CD4-positive, alpha-beta T cell treated with Interleukin-1 beta for 1 hour (primary cell): ENCODE results near the gene UNC119B.
A peak's percentile ranks its signal among the peaks of the same experiment; 100 is the strongest.

ENCODE experiments used
- DNase-seq, 2 donors: peaks; one replicate each; pipeline ENCODE4 v3.0.0-alpha.2; 2020 to 2022

UNC119B gene

DNA sequence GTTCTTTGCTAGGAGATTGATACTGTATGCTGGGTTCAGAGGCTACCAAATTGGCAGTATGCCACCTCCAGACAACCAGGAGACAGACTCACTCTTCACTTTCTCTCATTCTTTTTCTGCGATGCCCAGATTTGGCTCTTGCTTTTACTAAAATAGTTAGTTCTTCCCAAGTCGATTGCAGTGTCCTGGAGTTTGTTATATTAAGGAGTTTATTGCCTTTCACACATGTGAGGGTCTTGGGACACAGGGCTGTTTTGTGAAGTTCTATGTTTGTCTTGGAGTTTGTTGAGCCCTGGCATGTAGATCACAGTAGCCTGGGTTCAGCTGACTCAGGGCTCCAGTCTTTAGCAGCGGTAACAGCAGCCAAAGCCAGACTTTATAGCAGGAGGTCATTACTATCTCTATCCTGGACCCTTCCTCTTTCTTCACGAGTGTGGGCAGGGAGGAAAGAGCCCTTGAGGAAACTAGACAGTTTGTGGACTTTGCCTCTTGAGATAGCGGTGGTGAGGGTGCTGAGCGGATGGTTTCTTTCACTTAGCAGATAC, 21.7 kb upstream of the UNC119B start:
- no peak for DNase-seq

DNA sequence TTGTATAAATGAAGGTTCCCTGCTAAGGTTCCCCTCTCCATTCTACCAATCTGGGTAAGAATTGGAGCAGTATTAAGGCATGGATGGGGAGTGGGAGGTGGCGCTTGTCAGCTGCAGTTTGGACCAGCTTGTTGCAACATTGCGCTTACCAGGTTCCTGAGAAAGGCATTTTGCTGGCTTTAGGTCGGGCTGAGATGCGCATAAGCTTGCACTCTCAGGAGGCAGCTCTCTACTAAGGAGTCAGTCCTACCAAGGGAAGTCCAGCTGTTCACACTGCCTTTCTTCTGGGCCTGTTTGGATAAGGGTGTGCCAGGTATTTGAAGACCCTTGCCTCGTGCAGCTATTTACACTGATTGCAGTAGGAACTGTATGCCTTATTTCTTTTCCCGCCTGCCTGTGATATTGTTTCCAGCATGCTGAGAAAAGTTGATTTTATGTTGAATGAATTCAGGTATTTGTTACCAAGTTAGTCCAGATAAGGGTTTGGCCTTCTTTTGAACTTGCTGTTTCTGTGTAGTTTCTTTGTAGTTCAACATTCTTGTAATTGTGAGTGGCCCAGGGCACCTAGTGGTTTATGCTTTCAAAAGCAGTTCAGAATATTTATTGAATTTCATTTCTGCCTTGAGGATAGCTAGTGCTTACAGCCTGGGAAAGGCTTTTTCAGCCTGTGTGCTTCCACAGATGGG, 20.7 kb upstream of the UNC119B start:
- no peak for DNase-seq

DNA sequence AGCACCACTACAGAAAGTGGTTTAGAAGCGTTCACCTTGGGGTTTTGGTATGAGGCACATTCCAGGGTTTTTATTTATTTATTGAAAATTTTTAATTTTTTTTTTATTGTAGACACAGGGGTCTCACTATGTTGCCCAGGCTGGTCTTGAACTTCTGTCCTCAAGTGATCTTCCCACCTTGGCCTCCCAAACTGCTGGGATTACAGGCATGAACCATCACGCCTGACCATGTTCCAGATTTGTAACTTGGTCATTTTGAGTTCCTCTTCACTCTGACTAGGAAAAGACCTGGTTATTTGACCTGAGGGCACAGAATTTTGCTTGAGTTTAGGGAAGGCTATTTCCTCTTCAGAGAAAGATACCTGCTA, 20.2 kb upstream of the UNC119B start:
- no peak for DNase-seq

GRCh38 chr12:120690978-120691377, 19.3 kb upstream of the UNC119B start:
- DNase-seq: no peak

GRCh38 chr12:120692524-120693033, 17.7 kb upstream of the UNC119B start:
- no peak for DNase-seq

GRCh38 chr12:120693848-120694247, 16.4 kb upstream of the UNC119B start:
- no peak for DNase-seq

DNA sequence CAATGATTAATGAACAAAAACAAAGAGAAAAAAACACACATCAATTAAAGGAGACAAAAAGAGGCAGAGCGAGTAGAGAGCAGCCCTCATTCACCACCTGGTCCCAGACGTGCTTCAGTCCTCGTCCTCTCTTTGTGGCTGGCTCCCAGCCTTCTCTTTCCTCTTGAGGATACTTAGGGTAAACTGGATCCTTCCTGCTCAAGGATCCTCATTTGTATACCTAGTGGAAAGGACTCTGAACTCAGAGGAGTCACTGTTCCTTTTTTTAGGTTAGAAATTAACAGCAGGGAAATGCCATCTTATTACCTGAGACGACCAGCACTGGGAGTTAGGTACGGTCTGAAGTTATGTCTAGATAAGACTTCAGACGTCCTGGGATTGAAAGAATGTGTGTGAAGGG, 13.6 kb upstream of the UNC119B start:
- no peak for DNase-seq

DNA sequence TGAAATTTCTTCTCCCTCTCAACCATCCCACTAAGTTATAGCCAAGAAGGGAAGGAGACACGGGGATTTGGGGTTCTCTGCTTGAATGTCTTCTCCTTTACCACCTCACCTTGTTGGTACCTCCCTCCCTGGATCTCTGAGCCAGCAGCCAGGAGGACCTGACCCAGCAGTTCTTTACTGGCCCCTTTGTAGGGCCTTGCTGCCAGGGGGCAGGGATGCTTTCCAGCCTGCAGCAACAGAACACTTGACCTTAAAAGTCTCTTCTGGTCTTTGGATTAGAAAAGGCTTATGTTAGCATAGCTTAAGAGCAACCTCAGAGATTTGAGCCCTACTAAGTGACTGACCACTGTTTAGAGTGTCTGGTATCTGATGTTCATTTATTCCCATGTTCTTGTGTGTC, 12.9 kb upstream of the UNC119B start:
- no peak for DNase-seq

DNA sequence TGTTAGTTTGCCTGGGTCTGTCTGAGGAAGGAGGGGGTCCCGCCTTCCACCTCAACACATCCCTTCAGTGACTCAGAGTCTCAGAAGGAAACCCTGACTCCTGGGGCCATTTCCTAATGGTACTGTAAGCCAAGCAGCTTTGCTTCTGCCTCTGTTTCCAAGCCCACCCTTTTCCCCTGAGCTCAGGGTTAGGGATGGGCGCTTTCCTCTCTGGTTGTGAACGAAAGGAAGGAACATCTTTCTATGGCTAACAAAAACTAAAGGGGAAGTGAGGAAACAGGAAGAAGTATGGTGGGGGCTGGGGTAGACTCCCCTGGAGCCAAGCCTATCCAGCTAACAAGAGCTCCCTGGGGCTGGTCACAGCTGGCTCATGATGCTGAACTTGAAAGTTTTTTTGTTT, 11.6 kb upstream of the UNC119B start:
- DNase-seq: no peak

DNA sequence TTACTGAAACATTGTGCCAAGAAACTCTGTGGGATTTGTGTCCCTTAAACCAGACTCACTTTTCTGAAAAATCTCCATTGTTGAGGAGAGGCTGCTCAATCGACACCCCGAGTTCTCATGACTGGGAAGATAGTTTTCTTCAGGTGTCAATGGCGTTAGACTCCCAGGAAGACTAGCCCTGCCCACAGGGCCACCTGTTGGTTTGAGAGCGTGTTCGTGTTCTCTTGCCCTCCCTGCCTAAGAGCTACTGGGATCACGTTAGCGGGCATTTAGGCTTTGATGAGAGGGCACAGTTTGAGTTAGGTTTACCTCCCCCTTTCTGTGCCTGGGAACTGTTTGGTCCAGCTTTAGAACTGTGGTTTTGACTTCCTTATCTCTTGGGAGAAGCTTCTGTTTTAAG, 10.7 kb upstream of the UNC119B start:
- DNase-seq: no peak

DNA sequence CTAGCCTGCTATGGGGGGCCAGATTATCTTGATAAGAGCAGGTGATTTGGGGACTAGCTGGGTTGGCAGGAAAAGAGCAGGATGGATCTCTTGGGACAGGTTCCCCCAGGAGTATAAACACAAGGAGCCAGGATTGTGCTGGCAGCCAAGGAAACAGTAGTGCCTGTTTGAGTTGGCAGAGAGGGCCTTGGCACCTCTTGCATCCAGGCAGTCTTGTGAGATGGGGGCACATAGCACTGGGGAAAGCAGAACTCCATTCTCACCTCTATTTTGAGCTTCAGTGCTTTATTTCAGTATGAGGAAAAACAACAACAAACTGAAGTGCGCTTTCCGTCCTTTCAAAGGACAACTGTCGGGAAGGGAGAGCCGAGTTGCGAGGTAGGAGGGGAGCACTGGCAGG, 9.4 kb upstream of the UNC119B start:
- DNase-seq: no peak

DNA sequence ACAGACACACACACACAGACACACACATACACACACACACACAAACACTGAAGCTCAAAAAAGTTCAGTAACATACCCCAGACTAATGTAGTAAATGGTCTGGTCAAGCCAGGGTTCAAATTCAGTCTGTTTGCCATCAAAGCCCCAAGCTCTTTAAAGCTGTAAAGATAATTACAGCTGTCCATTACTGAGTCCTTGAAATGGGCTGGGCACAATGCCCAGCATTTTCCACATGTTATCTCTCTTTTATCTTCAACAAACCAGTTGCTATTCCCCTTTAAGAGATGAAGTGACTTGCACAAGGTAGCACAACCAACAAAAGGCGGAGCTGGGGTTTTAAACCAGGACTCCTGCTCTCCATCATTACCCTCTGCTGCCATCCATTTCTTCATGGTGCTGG, 7.6 kb upstream of the UNC119B start:
- no peak for DNase-seq

GRCh38 chr12:120703311-120703942, 6.8 kb upstream of the UNC119B start:
- DNase-seq: no peak

DNA sequence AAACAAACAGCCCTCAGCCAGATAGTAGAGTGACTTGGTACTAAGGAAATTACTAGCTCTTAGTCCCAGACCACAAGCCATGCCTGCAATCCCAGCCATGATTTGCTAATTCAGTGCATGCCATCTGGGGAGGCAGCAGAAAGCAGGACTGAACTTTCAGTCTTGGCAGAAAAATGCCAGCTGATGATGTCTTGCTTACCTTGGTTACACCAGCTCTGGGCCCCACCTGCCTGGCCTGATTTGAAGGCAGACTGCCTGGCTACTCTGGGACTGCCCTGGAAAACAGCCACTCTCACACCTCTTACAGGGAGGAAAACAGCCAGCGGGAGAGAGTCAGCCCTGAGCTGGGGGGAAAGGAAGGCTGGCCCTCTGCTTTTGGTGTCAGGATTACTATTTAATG, 4.6 kb upstream of the UNC119B start:
- no peak for DNase-seq

GRCh38 chr12:120706029-120706428, 4.2 kb upstream of the UNC119B start:
- no peak for DNase-seq

DNA sequence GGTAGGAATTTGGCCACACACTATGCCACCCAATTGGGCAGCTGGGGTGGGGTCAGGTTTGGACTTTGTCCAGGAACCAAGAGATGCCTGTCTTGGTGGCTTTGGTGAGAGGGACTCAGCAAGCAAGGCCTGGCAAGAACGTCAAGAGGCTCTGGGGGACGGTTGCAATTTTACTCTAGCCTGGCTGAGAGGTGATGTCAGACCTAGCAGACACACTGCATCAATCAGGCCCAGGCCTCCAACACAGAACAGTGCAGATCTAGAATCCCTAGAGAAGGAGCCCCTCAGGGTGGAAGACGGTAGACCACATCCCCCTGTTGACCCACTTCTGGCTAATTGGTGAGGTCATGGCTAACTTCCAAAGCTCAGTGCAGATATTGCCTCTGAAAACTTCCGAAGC, 1.6 kb upstream of the UNC119B start:
- no peak for DNase-seq

DNA sequence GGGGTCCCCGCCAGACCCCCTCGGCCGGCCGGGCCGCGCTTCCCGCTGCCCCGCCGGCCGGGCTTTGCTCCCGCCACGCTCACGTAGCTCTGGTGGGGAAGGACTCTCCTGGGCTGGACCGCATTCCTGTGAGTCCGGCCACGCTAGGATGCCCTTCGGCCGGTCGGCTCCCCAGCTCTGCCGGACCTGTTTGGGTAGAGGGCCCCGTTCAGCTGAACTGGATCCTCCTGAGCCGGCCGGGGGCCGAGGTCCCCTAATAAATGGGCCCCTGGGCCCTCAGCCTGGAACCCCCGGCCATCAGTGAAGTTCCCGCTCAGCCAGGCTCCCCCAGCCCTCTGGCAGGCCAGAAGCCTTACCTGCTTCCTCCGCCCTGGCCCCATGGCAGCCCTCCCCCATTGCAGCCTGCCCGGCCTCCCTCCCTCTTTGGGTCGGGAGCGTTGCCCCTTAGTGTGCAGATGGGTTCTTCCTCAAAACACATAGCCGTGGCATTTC, 593 bp downstream of the UNC119B start:
- DNase-seq: peak in 1 of 2 donors; percentile 12

DNA sequence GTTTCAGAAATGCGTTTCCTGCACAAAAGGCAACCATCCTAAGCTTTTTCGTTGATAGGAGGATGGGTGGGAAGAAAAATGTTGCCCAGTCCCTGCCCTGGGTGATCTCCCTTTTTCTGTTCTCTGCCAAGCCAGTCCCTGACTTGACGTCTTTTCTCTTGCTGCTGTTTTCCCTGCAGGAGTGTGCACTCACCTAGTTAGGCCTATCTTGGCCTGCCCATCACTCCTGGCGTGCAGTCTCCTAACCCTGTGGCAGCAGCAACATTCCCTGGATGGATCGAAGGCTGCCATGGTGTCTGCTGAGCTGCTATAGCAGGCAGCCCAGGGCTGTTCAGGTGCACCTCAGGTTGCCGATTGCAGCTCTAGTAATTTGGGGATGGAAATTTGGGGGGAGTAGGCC, 1.2 kb downstream of the UNC119B start:
- DNase-seq: no peak

GRCh38 chr12:120712610-120713009, 2.4 kb downstream of the UNC119B start:
- no peak for DNase-seq

- peak; percentile 78 to 86 for DNase-seq
Measured at GRCh38 chr12:120713861-120714482, 3.7 kb downstream of the UNC119B start.

GRCh38 chr12:120718055-120718454, 7.8 kb downstream of the UNC119B start:
- DNase-seq: no peak

DNA sequence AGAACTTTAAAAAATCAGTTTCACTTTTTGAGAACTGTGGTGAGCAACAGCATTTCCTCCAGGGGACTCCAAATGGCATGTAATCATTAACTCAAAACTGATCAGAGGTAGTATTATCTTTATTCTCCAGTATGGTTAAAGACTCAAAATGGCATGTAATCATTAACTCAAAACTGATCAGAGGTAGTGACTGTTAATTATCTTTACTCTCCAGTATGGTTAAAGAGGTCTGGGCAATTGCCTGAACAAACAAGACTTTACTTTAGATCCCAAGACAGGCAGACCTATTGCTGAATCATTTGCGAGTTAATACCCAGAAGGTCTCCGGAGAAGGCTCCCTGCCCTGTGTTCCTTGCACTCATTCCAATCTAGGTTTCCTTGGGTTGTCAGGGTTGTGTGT, 8.8 kb downstream of the UNC119B start:
- no peak for DNase-seq

DNA sequence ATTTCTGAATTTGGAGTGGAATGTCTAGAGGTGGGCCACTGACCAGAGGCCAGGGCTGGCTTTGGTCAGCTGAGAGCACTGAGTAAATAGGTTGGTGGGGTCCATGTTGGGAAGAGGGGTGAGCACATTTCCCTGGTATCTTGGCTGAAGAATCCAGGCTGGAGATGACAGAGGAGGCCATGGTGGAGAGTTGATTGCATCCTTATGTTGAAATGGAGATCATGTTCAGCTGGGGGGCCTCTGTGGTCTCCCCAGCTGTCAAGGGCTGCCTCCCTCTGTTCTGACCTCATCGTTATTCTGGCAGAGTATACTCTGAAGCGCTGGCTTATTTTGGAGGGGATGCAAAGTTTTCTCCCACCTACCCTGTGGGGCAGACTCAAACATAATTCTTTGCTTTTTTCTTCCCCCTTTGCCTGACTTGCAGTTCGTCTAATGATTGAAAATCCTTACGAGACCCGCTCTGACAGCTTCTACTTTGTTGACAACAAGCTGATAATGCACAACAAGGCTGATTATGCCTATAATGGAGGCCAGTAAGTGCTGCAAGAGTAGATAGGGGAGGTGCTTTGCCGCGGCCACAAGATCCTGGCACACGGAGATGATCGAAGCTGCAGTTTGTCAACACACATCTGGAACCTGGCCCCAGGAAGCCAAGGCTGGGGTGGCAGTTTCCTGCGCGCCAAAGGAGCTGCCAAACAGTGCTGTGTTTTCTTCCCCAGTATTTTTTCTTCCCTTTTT, 9.4 kb downstream of the UNC119B start:
- DNase-seq: no peak
